Measurements from ENCODE around the gene STIMATE. TPM values are rescaled to one million over a fixed set of nuclear protein-coding genes. Genes with fewer than 3 reads are reported as not detected.

STIMATE gene
- total RNA-seq, 1 donor from 2014 or later: 9.0 TPM

DNA sequence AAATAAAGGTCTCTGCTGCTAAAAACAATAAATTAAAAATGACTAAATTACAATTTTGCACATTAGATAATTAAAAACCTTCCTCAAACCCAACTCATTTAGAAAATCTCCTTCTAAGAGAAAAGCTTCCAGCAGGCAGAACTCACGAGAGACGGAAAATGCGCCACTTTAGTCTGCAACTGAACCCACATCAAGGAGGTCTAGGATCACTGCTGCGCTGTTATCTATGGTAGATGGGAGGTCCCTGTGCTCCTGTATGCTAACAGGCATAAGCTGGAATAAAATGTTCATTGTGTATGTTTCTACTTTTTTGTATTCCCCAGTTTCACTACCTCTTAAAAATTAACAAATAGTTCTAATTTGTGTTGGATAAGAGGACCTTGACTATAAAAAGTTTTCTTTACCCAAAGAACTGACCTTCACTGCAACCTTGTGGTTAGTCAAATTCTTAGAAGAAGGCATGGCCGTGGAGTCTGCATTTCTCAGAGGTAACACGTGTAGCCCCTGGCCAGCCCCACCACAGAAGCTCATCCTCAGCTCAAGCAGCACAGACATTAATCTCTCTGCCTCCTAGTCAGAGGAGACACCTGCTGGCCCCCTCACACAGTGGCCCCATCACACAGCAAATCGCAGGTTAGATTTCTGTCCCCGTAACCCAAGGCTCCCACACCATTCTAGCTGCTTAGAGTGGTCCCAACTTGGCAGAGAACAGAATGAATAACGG is 22.3 kb downstream of the STIMATE start:
- DNase-seq (ENCODE audit: missing footprints): no peak
- ATAC-seq: no peak
- intact Hi-C loops (cut with DNase I): no loop called here

- ATAC-seq: no peak
- intact Hi-C loops (cut with DNase I): no loop called here
- no peak for DNase-seq (ENCODE audit: missing footprints)
Observed at GRCh38 chr3:52874160-52874701, 23.1 kb downstream of the STIMATE start.

GRCh38 chr3:52873433-52874159 is 23.8 kb downstream of the STIMATE start:
- no peak for ATAC-seq
- intact Hi-C loops (cut with DNase I): no loop called here
- DNase-seq (ENCODE audit: missing footprints): no peak

DNA sequence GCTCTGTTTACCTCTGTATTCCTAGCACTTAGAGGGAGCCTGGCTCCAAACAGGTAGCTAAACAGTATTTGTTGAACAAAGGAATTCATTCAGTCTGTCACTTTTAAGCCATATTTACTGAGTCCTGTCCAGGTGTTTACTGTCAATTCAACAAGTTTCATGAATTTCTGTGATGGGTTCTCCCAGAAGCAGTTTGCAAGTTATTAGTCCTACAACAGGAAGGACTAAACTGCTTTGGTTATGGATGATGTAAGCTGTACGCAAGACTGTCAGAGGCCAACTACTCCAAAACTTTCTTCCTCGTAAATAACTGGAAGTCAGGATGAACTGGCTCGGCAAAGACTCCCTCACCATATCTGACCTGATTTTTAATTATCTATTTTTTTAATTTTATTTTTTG is 25.1 kb downstream of the STIMATE start:
- intact Hi-C loops (cut with DNase I): no loop called here

GRCh38 chr3:52871761-52872160 is 25.6 kb downstream of the STIMATE start:
- intact Hi-C loops (cut with DNase I): no loop called here
- ATAC-seq (no peak), DNase-seq (ENCODE audit: missing footprints) (no peak)

More for the DNA sequence above, 25.1 kb downstream of the STIMATE start:
- DNase-seq (ENCODE audit: missing footprints) (no peak), ATAC-seq (no peak)

- intact Hi-C loops (cut with DNase I): no loop called here
- no peak for DNase-seq (ENCODE audit: missing footprints)
- ATAC-seq: no peak
Observed at GRCh38 chr3:52870471-52870870, 26.9 kb downstream of the STIMATE start.

DNA sequence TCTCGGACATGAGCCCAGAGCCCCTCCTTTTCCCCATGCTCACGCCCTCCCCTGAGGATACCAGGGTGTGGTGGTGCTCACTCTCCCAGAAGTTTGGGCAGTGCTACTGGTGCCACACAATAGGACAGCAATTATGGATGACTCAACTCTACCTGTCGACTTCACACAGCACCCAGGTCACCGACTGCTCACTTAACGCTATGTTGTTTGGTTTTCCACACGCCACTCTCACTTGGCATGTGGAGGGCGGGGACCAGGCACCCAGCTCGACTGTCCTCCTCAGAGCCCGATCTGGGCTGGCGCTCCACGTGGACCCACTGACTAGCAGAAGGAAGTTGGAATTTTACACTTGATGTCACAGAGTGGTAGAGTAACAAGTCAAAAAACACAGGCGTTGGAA is 30.9 kb downstream of the STIMATE start:
- ATAC-seq (no peak), DNase-seq (ENCODE audit: missing footprints) (no peak)
- intact Hi-C loops (cut with DNase I): no loop called here

- DNase-seq (ENCODE audit: missing footprints) (no peak), ATAC-seq (no peak)
- intact Hi-C loops (cut with DNase I): no loop called here
Observed at GRCh38 chr3:52865994-52866393, 31.4 kb downstream of the STIMATE start.

DNA sequence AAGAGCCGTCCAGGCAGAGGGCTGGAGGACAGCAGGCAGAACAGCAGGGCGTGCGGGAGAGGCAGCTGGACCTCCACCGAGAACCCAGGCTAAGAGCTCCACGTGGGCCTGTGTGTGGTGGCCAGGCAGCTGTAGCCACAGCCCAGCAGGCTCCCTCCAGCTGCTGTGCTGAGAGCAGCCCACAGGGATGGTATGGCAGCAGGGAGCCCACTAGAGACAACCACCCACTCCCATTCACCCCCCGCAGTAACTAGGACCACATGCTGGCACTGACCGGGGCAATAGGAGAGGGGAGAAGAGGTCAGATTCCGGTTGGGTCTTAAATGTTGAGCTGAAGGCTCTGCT is 37.0 kb downstream of the STIMATE start:
- intact Hi-C loops (cut with DNase I): no loop called here
- no peak for DNase-seq (ENCODE audit: missing footprints)
- ATAC-seq: no peak

GRCh38 chr3:52859686-52860423 is 37.5 kb downstream of the STIMATE start:
- ATAC-seq (no peak), DNase-seq (ENCODE audit: missing footprints) (no peak)
- intact Hi-C loops (cut with DNase I): no loop called here

GRCh38 chr3:52857864-52858263 is 39.5 kb downstream of the STIMATE start:
- intact Hi-C loops (cut with DNase I): no loop called here
- ATAC-seq (no peak), DNase-seq (ENCODE audit: missing footprints) (no peak)

DNA sequence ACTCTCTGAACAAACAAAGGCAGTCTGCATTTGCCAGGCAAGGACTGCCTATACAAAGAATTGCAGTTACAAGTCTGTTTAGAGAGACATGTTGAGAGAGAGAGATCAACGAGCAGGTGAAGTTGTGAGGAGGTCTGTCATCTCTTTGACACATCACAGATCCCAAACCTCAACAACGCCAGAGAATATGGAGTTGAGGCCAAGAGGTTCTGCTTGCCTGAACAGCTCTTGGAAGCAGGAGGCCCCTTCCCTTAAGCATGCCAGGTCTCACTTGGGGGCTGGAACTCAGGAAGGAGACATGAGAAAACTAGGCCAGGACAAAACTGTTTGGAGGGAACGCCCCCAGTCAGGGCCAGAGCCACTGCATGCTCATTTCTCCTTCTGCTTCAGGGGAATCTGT is 40.2 kb downstream of the STIMATE start:
- intact Hi-C loops (cut with DNase I): no loop called here
- DNase-seq (ENCODE audit: missing footprints): no peak
- ATAC-seq: no peak

- intact Hi-C loops (cut with DNase I): no loop called here
- ATAC-seq (no peak), DNase-seq (ENCODE audit: missing footprints) (no peak)
Observed at GRCh38 chr3:52856666-52857065, 40.7 kb downstream of the STIMATE start.

DNA sequence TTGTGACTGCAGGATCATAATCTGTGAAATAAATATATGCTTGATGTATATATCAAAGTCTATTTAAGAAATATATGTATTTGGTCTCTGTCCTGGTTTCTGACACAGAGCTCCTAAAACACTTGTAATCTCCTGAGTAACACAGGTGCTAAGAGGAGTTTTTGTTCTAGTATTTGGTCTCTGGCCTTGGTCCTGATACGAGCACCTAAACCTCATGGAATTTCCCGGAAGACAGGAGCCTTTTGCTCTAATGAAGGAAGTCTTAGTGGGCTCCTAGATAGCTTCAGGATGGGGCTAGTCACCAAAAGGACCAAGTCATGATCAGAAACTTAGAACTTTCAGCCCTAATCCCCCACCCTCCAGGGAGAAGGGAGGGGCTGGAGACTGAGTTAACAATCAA is 43.3 kb downstream of the STIMATE start:
- intact Hi-C loops (cut with DNase I): loop anchor here (5.0 kb wide), 1 partner anchor 218 kb away; no protein-coding TSS in a partner anchor
- DNase-seq (ENCODE audit: missing footprints) (no peak), ATAC-seq (no peak)

DNA sequence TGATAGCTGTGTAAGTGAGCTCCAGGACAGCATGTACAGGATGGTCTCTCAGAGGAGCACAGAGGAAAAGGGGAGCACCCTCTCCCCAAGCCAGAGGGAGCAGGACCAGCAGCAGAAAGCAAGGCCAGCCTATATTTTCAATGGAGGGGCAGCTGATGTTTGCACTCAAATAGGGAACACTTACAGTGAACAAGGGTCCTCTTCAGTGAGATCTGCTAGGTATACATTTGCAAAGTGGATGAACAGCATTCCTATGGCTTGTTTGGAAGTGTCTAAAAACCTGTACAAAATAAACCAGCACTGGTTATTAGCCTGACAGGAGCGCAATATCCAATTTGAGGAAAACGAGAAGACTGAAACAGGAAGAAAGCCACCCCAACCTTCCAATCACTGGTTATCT is 44.9 kb downstream of the STIMATE start:
- intact Hi-C loops (cut with DNase I): loop anchor here (5.0 kb wide), 1 partner anchor 220 kb away; no protein-coding TSS in a partner anchor
- ATAC-seq (no peak), DNase-seq (ENCODE audit: missing footprints) (no peak)

GRCh38 chr3:52851348-52851747 is 46.0 kb downstream of the STIMATE start:
- ATAC-seq: peak; percentile 50
- intact Hi-C loops (cut with DNase I): loop anchor here (5.0 kb wide), 1 partner anchor 221 kb away; no protein-coding TSS in a partner anchor
- DNase-seq (ENCODE audit: missing footprints): no peak

DNA sequence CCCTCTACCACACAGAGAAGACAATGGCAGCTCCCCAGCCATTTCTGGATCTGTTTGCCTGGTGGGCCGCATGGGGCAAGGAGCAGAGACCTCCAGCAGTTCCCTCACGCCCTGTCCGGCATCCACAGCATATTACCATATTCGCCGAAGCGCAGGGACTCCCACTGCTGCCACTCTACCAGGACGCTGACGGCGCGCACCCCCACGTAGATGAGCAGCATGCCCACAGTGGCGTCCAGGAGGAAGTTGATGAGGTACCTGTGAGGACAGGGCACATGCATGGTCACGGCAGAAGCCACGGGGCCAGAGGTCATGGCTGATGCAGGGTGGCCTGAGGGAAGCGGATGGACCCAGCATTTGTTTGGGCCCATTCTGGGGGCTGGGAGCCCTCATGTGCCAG is 47.7 kb downstream of the STIMATE start:
- DNase-seq (ENCODE audit: missing footprints) (no peak), ATAC-seq (no peak)
- intact Hi-C loops (cut with DNase I): loop anchor here (5.0 kb wide), 1 partner anchor 223 kb away; no protein-coding TSS in a partner anchor

- DNase-seq (ENCODE audit: missing footprints) (no peak), ATAC-seq (no peak)
- intact Hi-C loops (cut with DNase I): no loop called here
Observed at GRCh38 chr3:52848617-52849016, 48.7 kb downstream of the STIMATE start.

- intact Hi-C loops (cut with DNase I): no loop called here
- ATAC-seq (no peak), DNase-seq (ENCODE audit: missing footprints) (no peak)
Observed at GRCh38 chr3:52847726-52848125, 49.6 kb downstream of the STIMATE start.

All from Right ventricle myocardium inferior (tissue), 1 donor.